LNCAP (cell line): ENCODE measurements around the gene CYP1B1.

Source experiments
- TF ChIP-seq, protein P1 (sequence below): fragments of 450-650 bp; IDR thresholded peaks from 2 replicates; pipeline ENCODE4 v1.5.1; 2017; ENCODE audit warnings: mild to moderate bottlenecking

Gene CYP1B1

DNA sequence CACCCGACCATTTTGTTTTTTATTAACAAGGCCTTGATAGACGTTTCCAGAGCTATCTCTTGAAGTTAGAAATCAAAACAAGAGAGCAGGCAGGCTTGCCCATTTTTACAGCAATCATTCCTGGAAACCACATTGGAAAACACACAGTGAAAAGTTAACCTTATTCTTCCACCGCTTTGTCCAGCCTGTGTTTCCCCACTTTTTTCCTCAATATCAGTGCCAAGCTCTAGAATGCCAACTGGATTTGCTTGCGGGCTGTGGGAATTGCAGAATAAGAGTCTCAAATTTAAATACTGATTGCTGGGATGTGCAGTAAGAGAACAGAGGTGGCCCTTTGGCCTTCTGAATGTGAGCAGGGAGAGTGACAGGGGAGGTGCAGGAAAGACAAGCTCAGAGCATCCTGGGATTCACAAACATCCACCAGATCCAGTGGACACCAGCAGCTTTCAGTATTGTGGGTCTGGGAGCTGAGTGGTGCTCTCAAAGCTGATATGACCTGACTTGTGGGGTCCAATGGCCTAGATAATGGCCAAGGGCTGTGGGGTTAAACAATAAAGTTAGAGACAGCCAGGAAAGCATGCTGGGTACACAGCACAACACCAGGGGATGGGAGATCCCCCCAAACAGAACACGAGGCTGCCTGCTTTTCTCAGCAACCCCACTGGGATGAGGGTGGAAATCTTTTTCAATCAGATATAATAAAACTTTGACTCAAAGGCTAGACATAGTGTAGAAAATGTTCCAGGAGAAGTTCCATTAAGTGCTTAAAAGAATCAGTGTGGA lies 15.5 kb downstream of the CYP1B1 start:
- TF ChIP-seq, protein P1, sequence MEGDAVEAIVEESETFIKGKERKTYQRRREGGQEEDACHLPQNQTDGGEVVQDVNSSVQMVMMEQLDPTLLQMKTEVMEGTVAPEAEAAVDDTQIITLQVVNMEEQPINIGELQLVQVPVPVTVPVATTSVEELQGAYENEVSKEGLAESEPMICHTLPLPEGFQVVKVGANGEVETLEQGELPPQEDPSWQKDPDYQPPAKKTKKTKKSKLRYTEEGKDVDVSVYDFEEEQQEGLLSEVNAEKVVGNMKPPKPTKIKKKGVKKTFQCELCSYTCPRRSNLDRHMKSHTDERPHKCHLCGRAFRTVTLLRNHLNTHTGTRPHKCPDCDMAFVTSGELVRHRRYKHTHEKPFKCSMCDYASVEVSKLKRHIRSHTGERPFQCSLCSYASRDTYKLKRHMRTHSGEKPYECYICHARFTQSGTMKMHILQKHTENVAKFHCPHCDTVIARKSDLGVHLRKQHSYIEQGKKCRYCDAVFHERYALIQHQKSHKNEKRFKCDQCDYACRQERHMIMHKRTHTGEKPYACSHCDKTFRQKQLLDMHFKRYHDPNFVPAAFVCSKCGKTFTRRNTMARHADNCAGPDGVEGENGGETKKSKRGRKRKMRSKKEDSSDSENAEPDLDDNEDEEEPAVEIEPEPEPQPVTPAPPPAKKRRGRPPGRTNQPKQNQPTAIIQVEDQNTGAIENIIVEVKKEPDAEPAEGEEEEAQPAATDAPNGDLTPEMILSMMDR, result no peak

DNA sequence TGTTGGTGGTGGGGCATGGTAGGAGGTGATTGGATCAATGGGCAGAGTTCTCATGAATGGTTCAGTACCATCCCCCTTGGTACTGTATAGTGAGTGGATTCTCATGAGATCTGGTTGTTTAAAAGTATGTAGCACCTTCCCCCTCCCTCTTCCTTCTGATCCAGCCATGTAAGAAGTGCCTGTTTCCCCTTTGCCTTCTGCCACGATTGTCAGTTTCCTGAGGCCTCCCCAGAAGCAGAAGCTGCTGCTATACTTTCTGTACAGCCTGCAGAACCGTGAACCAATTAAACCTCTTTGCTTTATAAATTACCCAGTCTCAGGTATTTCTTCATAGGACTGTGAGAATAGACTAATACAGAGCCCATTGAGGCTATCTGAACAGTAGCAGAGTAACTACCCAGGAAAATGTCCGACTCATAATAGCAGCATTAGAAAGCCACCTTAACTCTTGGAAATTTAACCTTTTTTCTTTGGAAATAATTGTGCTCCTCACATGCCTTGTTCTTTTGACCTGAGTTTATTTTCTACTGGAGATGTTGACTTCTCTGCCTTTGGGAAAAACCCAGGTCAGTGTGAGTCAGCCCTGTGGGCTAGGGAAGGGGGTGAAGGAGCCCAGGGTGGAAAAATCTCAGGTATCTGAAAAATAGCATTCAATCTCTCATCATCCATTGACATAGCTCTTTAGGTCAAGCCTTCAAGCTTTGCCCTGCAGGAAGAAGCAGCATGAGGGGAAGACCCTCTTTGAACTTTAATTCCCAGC lies 18.1 kb downstream of the CYP1B1 start:
- TF ChIP-seq, protein P1, result no peak

DNA sequence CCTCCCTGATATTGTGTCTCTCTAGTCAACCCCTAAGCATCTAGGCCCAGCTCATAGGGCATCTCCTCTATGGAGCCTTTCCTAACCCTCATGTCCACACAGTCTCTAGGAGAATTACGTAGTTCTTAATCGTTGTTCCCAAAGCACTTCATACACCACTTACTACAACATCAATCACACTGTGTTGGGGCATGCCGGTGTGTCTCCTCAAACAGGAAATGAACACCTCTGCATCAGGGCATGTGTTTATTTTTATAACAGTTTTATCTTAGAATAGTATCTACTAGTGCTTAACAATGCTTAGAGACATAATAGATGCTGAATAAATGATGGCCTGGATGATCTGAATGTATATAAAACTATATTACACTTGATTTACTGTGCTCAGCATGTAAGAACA lies 19.7 kb downstream of the CYP1B1 start:
- TF ChIP-seq, protein P1, result no peak

DNA sequence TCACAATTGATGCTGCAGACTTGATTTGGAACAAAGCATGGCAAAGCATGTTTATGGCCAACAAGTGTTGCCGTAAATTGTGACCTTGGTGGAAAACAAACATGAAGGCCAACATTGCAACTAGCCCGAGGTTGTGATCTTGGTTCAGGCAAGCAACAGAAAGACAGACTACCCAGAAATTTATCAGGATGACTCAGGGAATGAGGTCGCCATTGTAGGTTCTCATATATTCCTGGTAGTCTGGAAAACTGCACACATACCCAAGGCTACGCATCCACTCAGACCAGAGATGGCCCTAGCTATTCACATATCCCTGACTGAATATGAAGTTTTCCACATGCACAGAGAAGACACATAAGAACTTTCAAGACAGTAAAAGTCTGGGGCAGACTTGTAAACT lies 30.1 kb downstream of the CYP1B1 start:
- TF ChIP-seq, protein P1, result no peak

DNA sequence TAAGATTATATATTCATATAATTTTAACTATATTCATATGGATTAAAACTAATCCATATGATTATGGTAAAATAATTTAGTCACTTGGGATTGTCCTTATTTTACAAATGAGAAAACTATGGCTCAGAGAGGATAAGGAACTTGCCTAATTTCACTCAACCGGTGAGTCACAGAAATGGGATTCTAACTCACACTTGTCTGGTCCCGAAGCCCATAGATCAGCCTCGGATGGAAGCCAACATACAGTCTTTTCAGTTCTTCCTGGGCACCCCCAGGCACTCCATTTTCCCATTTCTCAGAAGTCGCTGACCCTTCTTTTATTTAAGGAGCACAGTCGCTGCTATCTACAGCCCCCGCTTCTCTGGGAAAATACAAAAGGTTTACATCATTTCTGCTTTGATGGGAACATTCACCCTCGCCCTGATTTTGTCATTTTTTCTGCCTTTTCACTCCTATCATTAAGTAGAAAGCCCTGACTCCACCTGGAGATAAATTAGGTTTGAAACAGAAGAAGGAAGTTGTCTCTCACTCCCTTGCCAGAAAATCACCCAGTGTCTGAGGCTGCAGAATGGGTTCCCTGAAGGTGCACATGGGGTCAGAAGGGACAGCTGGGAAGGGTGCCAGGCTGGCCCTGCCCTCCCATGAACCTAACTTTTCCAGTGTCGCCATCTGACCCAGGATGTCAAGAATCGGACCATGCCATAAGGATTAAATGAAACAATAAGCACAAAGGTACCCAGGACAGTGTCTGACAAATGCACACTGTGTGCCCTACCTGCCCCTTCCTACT lies 36.6 kb downstream of the CYP1B1 start:
- TF ChIP-seq, protein P1, result no peak

DNA sequence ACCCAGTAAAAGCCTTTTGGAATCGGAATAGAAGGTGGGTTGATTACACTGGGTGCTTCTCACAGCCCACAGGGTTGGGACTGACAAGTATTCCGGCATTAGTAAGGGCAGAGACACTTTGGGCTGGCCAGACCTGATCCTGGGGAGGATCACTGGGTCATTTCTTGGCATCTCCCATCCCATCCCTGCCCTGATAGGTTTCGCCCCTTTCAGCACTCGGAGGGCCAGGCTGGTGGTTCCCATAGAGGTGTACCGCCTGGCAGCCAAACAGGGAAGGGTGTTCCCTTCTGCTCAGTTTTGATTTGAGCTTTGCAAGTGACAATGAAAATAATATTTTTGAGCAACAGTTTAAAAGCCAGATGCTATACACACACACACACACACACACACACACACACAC lies 37.3 kb downstream of the CYP1B1 start:
- TF ChIP-seq, protein P1, result no peak
